HG03460 (cell line): ENCODE data around the gene TNKS1BP1.
"Not testable (repeated sequence)": the region's sequence is repeated elsewhere in the genome, so short reads cannot be mapped to it uniquely, and the experiment has no call there.

Experiments used
- ATAC-seq: cut with Tn5 transposase; IDR thresholded peaks from one replicate; pipeline ENCODE4 v1.9.1; 2021; ENCODE audit not compliant: unreplicated experiment

TNKS1BP1 gene

GRCh38 chr11:57353852-57354251 is 29.1 kb upstream of the TNKS1BP1 start:
- no peak for ATAC-seq

DNA sequence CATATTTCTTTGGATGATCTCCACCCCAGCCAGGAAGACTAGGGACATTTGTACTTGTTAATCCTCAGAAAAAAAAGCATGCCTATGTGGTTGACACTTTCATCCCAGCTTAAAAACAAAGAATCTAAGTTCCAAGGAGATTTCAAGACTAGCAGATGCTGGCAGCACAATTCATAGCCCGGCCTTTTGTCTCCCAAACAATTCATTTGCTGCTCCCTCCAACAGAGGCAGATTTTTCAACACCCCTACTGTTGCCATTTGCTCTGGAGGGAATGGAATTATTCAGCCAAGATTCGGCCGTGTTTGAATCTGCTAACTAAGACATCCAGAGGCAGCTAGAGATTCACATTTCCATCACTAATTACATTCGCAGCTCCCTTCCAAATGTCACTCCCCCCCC is 28.7 kb upstream of the TNKS1BP1 start:
- no peak for ATAC-seq

GRCh38 chr11:57353036-57353435 is 28.3 kb upstream of the TNKS1BP1 start:
- ATAC-seq, result no peak

DNA sequence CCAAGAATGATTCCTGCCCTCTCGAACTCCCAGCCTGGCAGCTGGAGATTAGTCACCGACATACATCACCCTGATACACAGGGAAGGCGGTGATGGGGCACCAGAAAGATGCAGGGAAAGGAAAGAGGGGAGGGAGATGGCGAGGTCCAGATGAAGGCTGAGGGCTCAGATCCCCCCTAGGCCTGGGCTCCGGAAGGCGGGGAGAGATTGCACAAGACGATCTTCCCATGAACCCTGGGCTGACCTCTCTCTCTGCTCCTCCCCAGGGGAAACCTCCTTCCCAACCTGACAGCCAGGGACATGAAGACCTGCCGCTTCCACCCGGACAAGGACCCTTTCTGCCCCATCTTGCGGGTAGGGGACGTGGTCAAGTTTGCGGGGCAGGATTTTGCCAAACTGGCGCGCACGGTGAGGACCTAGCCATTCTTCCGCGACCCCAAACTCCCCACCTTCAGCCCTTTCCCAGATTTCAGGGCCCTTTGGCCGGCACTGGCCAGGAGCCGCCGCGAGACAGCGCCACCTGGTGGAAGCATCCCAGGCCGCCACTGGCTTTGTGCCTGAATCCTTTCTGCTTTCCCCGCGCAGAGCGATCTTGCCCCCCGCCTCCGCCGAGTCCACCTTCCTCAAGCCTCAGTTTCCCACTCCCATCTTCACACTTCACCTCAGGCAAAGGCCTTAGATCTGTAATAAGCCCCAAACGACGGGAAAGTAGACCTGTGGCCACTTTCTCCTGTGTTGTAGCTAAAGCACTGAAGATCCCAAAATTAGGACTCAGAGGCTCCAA is 24.9 kb upstream of the TNKS1BP1 start:
- no peak for ATAC-seq

DNA sequence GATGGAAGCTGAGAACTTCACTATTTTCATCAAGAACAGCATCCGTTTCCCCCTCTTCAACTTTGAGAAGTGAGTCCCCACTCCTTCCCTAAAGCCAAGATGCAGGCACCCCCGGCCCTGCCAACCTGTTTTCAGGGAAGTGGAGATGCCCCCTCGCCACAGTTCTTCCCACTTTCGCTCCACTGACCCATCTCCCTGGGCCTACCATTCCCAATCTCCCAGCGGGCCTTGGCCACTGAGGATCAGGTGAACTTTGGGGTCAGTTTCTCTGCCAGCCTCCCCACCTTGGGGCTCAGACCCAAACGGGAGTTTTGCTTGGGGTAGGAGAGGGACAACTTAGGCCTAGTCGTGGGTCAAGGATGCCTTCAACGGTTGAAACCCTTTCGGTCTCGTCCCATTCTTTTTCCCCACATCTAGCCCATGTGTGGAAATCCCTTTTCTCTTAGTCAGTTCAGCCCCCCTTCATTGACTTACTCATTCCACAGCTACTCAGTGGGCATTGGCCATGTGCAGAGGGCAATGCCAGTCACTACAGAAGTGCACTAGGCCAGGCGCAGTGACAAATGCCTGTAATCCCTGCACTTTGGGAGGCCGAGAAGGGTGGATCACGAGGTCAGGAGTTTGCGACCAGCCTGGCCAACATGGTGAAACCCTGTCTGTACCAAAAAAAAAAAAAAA is 24.0 kb upstream of the TNKS1BP1 start:
- ATAC-seq, result no peak

- ATAC-seq, result no peak
These were observed 23.3 kb upstream of the TNKS1BP1 start for GRCh38 chr11:57348052-57348451.

DNA sequence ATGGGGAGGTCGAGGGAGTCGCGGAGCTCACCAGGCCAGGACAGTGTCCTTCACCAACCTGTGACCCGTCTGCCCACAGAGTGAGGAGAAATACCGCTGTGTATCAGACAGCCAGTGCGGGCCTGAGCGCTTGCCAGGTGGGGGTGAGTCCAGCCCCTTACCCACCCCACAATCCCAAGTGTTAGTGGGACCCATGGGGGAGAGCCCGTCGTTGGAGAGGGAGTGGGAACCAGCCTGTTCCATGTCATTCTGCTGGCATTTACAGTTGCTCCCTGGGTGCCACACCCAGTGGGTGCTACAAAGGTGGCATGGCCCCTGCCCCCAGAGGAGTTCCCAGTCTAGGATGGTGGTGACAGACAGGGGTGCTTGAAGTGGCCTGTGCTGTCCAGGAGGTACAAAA is 22.6 kb upstream of the TNKS1BP1 start:
- ATAC-seq, result no peak

GRCh38 chr11:57345555-57346211 is 20.9 kb upstream of the TNKS1BP1 start:
- peak; percentile 73 for ATAC-seq

GRCh38 chr11:57344826-57345225 is 20.1 kb upstream of the TNKS1BP1 start:
- ATAC-seq, result no peak

- ATAC-seq, result no peak
These were observed 19.1 kb upstream of the TNKS1BP1 start for GRCh38 chr11:57343825-57344224.

DNA sequence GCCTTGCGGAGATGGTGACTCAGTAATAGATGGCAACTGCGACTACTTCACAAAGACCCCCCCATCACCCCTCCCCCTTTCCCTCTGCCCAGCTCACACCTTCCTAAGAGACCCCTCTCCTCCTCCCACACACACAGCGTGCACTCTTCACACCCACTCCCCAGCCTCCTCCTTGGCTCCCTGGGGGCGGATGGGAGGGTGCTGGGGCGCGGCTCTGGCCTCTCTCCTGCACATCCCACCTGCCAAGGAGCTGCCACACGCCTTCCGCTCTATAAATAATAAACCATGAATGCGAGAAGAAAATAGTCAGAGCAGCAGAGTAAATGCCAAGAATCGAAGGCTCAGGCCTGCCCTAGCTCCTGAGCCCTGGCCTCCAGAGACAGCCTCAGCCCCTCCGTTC is 17.9 kb upstream of the TNKS1BP1 start:
- no peak for ATAC-seq

DNA sequence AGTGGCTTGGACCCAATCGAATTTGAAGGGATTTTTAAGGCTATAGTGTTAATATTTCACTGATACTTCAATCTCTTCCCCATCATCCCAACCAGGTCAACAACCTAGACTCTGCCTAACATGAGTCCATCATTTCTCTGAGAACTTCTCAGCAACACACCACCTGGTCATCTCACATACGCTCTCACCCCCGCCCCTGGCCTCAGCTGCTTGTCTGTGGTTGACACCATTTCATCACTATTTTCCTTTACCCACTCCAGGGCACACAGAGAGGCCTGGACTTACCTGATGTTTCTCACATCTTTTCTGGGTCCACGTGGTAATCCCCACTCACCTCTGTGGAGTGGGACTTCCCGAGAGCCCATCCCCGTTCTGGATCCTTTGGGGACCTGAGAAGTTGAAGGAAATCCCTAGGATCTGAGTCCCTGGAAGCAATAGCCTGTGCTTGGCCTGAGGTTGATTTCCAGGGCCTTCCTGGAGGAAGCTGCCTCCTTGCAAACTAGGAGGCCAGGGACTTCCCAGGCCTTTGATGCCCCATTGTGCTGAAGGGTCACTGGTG is 16.6 kb upstream of the TNKS1BP1 start:
- no peak for ATAC-seq

DNA sequence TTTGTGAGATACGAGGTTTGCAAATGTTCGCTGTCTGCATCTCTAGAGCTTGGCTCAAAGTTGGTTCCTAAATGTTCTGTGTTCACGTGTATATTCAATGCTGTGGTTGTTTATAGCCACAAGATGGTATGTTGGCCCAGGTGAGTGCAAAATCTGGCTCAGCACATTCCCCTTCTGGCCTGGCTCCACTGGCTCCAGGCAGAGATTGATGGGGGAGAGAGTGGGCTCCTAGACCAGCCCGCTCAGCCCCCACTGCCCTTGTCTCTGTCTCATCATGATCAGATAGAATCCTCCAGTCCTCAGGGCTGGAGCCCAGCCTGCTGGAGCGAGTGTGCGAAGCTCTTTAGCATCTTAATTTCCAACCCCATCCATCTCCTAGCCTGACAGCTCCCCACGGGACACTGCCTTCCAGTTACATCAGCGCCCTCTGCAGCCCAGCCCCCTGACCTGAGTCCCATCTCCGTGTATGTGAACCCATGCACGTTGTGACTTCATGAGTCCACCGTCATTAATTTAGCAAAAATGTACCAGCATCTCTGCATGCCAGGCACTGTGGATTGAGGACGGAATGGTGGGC is 15.4 kb upstream of the TNKS1BP1 start:
- no peak for ATAC-seq

DNA sequence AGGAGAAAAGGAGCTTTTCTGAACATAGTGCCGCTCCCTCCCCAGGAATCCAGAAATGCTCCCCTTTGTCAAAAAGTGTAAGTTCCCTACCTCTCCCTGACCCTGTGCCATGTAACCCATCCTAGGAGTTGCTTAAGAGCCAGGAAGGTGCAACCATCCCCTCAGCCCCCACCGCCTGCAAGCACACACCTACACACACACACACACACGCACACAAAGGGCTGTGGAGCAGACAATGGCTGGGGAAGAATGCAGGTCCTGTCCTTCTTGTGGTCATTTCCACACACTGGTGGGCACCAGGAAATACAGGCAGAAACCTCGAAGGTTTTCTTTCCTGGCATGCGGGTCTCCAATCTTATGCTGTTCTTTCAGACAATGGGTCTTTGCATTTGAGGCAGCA is 14.6 kb upstream of the TNKS1BP1 start:
- ATAC-seq, result no peak

- no peak for ATAC-seq
These were observed 13.4 kb upstream of the TNKS1BP1 start, which contains the start of gene P2RX3 for GRCh38 chr11:57338142-57338541. TSS of gene P2RX3 (plus strand) at chr11:57338352. CDS start at chr11:57338551, 199 bp downstream.

DNA sequence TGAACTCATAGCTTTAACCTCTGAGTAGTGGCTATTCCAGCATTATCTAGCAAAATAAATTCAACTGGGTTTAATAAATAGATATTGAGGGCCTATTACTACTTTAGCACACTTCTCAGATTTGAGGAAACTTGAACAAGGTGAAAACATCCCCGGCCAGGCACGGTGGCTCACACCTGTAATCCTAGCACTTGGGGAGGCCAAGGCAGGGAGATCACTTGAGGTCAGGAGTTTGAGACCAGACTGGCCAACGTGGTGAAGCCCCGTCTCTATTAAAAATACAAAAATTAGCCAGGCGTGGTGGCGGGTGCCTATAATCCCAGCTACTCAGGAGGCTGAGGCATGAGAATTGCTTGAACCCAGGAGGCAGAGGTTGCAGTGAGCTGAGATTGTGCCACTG is 12.1 kb upstream of the TNKS1BP1 start:
- ATAC-seq, result not testable (repeated sequence)

- no peak for ATAC-seq
These were observed 11.4 kb upstream of the TNKS1BP1 start for GRCh38 chr11:57336111-57336666.

DNA sequence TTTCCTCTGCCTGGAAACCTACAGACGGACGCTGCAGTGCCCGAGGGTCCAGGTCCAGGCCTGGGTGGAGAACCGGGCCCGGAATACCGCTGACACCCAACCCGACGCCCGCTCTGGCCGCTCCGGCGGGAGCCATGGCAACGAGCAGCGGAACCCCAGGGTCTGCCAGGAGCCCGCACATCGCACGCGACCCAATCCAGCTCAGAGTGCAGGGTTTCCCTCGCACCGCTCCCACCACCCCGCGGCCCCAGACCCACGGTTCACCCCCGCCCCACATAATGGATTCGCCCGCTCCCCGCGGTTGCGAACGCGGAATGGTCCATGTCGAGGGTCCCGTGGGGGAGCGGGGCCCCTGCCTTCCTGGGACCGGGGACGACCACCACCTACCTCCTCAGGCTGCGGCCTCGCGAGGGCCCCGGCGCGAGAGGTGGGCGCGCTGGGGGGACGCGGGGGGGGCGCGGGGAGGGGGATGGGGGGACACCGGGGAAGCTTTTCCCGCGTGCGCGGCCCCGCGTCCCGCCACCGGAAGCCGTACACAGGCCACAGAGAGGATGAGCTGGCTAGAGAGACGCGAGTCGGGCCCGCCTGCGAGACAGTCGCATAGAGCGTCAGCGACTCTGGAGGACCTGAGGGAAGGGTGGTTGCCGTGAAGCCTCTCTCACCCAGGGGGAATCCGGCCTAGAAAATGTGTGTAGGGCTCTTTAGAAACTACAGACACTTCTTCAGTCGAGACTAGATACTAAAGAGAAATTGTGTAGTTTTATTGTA is 10.8 kb upstream of the TNKS1BP1 start, which contains the start of gene SSRP1:
Gene SSRP1, minus strand, starts transcription at position 550 of the 768 bp plus-strand sequence. CDS start 771 bp downstream, outside the sequence.
- ATAC-seq, result peak; percentile 99

GRCh38 chr11:57335023-57335342 is 10.2 kb upstream of the TNKS1BP1 start:
- ATAC-seq, result no peak
